Hippocampal formation (tissue), 2 donors: Measurements from ENCODE around the gene NEGR1.

Source experiments
- DNase-seq, 2 donors: peaks; one replicate each; lab custom pipeline; 2025; lab: John Stamatoyannopoulos, UW

Gene NEGR1

GRCh38 chr1:71362076-71362475 lies 920.3 kb downstream of the NEGR1 start:
- no peak for DNase-seq

DNA sequence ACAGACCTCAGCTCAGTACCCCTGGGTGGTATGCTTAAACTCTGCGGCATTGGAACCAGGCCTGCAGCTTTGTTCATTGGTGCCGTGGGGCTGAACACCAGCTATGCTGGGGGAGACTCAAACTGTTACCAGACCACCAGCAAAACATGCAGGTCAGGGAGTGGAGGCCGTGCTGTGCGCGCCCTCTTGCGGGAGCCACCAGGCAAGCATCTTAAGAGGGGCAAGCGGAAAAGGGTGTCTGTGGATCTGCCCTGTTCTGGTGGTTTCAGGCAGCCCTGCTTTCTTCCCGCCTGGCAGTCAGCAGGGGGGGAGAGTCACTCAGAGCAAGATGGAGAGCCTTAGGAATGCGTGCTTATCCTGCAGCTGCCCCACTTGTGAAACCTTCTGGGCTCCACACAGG lies 924.6 kb downstream of the NEGR1 start:
- DNase-seq, result no peak

DNA sequence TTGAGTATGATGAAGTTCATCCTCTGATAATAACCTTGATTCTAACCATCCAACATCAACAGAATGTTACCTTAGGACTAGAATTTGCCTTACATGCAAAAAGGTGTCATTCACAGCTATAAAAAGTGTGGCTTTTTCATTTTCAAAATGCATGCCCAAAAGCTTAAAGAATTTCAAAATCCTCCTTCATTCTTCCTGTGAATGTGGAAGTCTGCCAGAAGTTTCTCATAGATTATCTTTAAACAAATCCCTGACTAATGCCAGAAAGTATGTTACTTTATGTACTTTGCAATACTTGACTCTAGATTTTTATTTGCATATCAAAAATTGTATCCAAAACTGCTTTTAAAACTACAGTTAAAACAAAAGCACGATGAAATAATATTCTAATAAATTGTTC lies 930.9 kb downstream of the NEGR1 start:
- DNase-seq, result no peak

- DNase-seq, result no peak
Measured at GRCh38 chr1:71350805-71351204, 931.5 kb downstream of the NEGR1 start.

DNA sequence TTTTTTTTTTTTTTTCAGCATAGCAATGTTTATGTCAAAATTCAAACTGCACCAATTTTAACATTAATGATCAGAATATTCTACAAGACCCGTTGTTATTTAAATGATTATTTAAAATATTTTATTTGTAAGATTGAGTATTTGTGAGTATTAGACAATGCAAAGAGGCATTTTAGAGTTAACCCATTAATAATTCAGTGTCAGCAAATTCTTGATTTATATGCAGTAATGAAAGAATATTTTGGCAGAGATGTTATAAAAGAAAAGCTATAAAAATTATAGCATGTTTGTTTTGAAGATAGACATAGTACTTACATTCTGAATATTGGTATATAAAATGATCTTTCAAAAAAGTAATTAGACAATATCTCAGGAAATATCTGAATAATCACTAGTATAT lies 932.0 kb downstream of the NEGR1 start:
- DNase-seq, result no peak
